Muscle layer of colon (tissue), 2 donors: ENCODE results near the gene OR2AJ1.

Experiments
- H3K27ac ChIP-seq: one replicate; pipeline ENCODE4 v1.7.0; 2013; ENCODE audit warnings: low read depth, mild to moderate bottlenecking, low read length, moderate library complexity
- H3K27me3 ChIP-seq, 2 donors: one replicate each; pipeline ENCODE4 v1.7.0; 2013; ENCODE audit warnings: low read length in 2 of 2, mild to moderate bottlenecking in 2 of 2; ENCODE audit not compliant: insufficient read depth in 2 of 2, control insufficient read depth in 1 of 2
- H3K36me3 ChIP-seq: one replicate; pipeline ENCODE4 v1.7.0; 2013; ENCODE audit warnings: mild to moderate bottlenecking, low read length; ENCODE audit not compliant: insufficient read depth
- H3K4me1 ChIP-seq: one replicate; pipeline ENCODE4 v1.7.0; 2013; ENCODE audit warnings: mild to moderate bottlenecking, low read length; ENCODE audit not compliant: insufficient read depth
- H3K4me3 ChIP-seq, 2 donors: one replicate each; pipeline ENCODE4 v1.7.0; 2013; ENCODE audit warnings: low read length in 2 of 2, low read depth in 1 of 2, mild to moderate bottlenecking in 1 of 2, moderate library complexity in 1 of 2
- H3K9ac ChIP-seq: one replicate; pipeline ENCODE4 v1.7.0; 2013; ENCODE audit warnings: low read length
- H3K9me3 ChIP-seq: one replicate; pipeline ENCODE4 v1.7.0; 2013; ENCODE audit warnings: mild to moderate bottlenecking, low read length
- donor health status: abdominal sarcoma.
- donor health status: Adenocarcinoma of cecum.

OR2AJ1 gene

DNA sequence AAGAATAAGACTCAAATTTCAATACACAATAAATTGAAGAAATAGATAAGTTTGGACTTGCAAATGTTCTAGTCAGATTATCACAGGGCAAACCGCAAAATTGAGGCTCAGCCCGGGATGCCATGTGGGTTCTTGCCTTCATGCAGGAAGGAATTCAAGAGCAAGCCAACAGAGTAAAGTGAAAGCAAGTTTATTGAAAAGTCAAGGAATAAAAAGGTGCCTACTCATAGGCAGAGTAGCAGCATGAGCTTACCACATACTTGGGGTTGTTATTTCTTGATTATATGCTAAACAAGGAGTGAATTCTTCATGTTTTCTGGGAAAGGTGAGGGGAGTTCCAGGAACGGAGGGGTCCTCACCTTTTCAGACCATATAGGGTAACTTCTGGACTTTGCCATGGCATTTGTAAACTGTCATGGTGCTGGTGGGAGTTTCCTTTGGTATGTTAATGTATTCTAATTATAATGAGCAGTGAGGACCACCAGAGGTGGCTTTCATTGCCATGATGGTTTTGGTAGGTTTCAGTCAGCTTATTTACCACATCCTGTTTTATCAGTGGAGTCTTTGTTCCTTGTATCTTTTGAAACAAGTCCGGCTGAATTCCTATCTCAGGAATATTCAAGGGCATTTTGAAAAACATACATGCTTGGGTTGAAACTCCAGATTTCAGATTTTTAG, 38.4 kb downstream of the OR2AJ1 start:
- Histone ChIP-seq H3K4me1 (no peaks in the 10 kb centered on the region), H3K27me3 (no peaks in the 10 kb centered on the region), H3K9me3 (no peaks in the 10 kb centered on the region), H3K27ac (no peak overlapping the region), H3K36me3 (no peaks in the 10 kb centered on the region), H3K9ac (no peak overlapping the region), H3K4me3 (no peak overlapping the region)

GRCh38 chr1:247964933-247965332, 40.2 kb downstream of the OR2AJ1 start, which contains the start of gene OR2AK2:
OR2AK2 (plus strand) TSS chr1:247965233; CDS start chr1:247965377, 144 bp downstream.
- H3K36me3 ChIP-seq: no peaks in the 10 kb centered on the region
- H3K9ac ChIP-seq: no peak within 1 kb of the TSS
- H3K4me3 ChIP-seq: no peak within 1 kb of the TSS
- H3K4me1 ChIP-seq: no peaks in the 10 kb centered on the region
- H3K9me3 ChIP-seq: no peaks in the 10 kb centered on the region
- H3K27ac ChIP-seq: no peak within 1 kb of the TSS
- H3K27me3 ChIP-seq: no peaks in the 10 kb centered on the region

- H3K27ac ChIP-seq: no peak overlapping the region
- H3K4me3 ChIP-seq: no peak overlapping the region
- no peaks in the 10 kb centered on the region for H3K4me1 ChIP-seq
- no peaks in the 10 kb centered on the region for H3K36me3 ChIP-seq
- no peak overlapping the region for H3K9ac ChIP-seq
- no peaks in the 10 kb centered on the region for H3K9me3 ChIP-seq
- no peaks in the 10 kb centered on the region for H3K27me3 ChIP-seq
Observed at GRCh38 chr1:247966532-247967204, 42.0 kb downstream of the OR2AJ1 start.
